ENCODE results near the gene GLCE.

Gene GLCE

GRCh38 chr15:69120732-69121131 lies 39.7 kb upstream of the GLCE start:
- H4K12ac ChIP-seq (ENCODE audit: low read depth, low read length) = no peak overlapping the region
- H3K9me3 ChIP-seq (ENCODE audit: insufficient read depth, low read depth, low read length) = no peaks in the 10 kb centered on the region
- H3K79me1 ChIP-seq (ENCODE audit: low read length) = peaks cover 13% of the 10 kb centered on the region
- no peak overlapping the region for H2AFZ ChIP-seq (ENCODE audit: insufficient read depth, low read length, poor library complexity)
- H2BK12ac ChIP-seq (ENCODE audit: low read length) = peak overlapping the region; percentile 51
- H3K23ac ChIP-seq (ENCODE audit: low read length) = no peak overlapping the region
- H2BK120ac ChIP-seq (ENCODE audit: insufficient read depth, low read length, poor library complexity) = no peak overlapping the region
- WGBS (ENCODE audit: extremely low coverage, insufficient coverage, insufficient read length) = no CpG with 5 or more reads among the region's 3 CpGs
- no peak overlapping the region for H2BK5ac ChIP-seq (ENCODE audit: low read depth, low read length, poor library complexity)
- no peak overlapping the region for H3K27ac ChIP-seq (ENCODE audit: low read depth, low read length)
- no peak overlapping the region for H3K9ac ChIP-seq (ENCODE audit: low read length)
- no peak overlapping the region for H3K4me3 ChIP-seq (ENCODE audit: low read depth, low read length)
- DNase-seq = peak in 1 of 2 donors; percentile 76
- no peak overlapping the region for H3K4ac ChIP-seq (ENCODE audit: low read depth, low read length)
- H3K79me2 ChIP-seq (ENCODE audit: control insufficient read depth, insufficient read depth, low read length, poor library complexity) = peaks cover 2% of the 10 kb centered on the region
- H3K14ac ChIP-seq (ENCODE audit: low read length) = no peak overlapping the region
- H2AK5ac ChIP-seq (ENCODE audit: low read length) = no peak overlapping the region
- no peaks in the 10 kb centered on the region for H3K27me3 ChIP-seq (ENCODE audit: insufficient read depth, low read length)
- H3K18ac ChIP-seq (ENCODE audit: low read length) = no peak overlapping the region
- no peak overlapping the region for H4K91ac ChIP-seq (ENCODE audit: low read depth, low read length)
- H3K4me1 ChIP-seq (ENCODE audit: control insufficient read depth in 1 of 2, insufficient read depth in 2 of 2, low read length in 2 of 2) = peaks cover 20 to 31% of the 10 kb centered on the region in 2 experiments
- H3K36me3 ChIP-seq (ENCODE audit: control insufficient read depth in 1 of 2, insufficient read depth in 2 of 2, low read length in 2 of 2) = no peaks in the 10 kb centered on the region
- H4K8ac ChIP-seq (ENCODE audit: low read depth, low read length) = no peak overlapping the region
- H3K4me2 ChIP-seq (ENCODE audit: low read length) = no peak overlapping the region

DNA sequence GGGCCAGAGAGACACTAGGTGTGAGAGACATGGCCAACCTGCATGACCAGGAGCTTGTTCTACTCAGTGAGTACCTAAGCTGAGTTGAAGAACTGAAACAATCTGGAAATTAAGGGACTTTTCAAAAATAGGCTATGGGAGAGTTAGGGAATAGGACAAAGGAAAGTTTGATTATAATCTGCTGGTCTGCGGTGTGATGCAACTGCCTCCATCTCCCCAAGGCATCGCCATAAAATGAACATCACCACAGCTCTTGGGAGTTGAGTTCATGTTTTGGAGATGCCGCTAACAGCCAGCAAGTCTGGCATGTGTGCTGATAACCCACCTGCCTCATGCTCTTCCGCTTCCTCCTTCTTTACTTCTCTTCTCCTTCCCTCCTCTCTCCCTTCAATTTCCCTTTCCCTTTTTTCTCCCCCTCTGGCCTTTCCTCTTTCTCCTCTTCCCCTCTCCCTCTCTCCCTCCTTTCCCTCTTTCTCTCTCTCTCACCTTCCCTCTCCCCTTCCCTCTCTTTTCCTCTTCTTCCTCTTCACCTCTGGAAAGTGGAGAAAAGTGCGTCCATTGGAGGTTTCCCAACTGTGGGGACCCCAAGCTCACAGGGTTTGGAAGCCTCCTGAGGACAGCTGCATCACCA lies 39.1 kb upstream of the GLCE start:
- peak in 1 of 2 donors; percentile 65 for DNase-seq
- no peak overlapping the region for H3K14ac ChIP-seq (ENCODE audit: low read length)
- no peaks in the 10 kb centered on the region for H3K27me3 ChIP-seq (ENCODE audit: insufficient read depth, low read length)
- 100% methylated on average over 1 of the region's 5 CpGs for WGBS (ENCODE audit: extremely low coverage, insufficient coverage, insufficient read length)
- H2AFZ ChIP-seq (ENCODE audit: insufficient read depth, low read length, poor library complexity) = no peak overlapping the region
- no peak overlapping the region for H2AK5ac ChIP-seq (ENCODE audit: low read length)
- no peak overlapping the region for H2BK12ac ChIP-seq (ENCODE audit: low read length)
- no peaks in the 10 kb centered on the region for H3K36me3 ChIP-seq (ENCODE audit: control insufficient read depth in 1 of 2, insufficient read depth in 2 of 2, low read length in 2 of 2)
- no peak overlapping the region for H4K8ac ChIP-seq (ENCODE audit: low read depth, low read length)
- peaks cover 13% of the 10 kb centered on the region for H3K79me1 ChIP-seq (ENCODE audit: low read length)
- no peak overlapping the region for H3K4me3 ChIP-seq (ENCODE audit: low read depth, low read length)
- H4K91ac ChIP-seq (ENCODE audit: low read depth, low read length) = no peak overlapping the region
- H3K79me2 ChIP-seq (ENCODE audit: control insufficient read depth, insufficient read depth, low read length, poor library complexity) = peaks cover 2% of the 10 kb centered on the region
- peaks cover 20 to 33% of the 10 kb centered on the region in 2 experiments for H3K4me1 ChIP-seq (ENCODE audit: control insufficient read depth in 1 of 2, insufficient read depth in 2 of 2, low read length in 2 of 2)
- H3K18ac ChIP-seq (ENCODE audit: low read length) = no peak overlapping the region
- H3K27ac ChIP-seq (ENCODE audit: low read depth, low read length) = no peak overlapping the region
- no peak overlapping the region for H3K23ac ChIP-seq (ENCODE audit: low read length)
- no peak overlapping the region for H3K4me2 ChIP-seq (ENCODE audit: low read length)
- no peak overlapping the region for H3K9ac ChIP-seq (ENCODE audit: low read length)
- H3K9me3 ChIP-seq (ENCODE audit: insufficient read depth, low read depth, low read length) = no peaks in the 10 kb centered on the region
- H3K4ac ChIP-seq (ENCODE audit: low read depth, low read length) = no peak overlapping the region
- no peak overlapping the region for H2BK5ac ChIP-seq (ENCODE audit: low read depth, low read length, poor library complexity)
- H4K12ac ChIP-seq (ENCODE audit: low read depth, low read length) = no peak overlapping the region
- H2BK120ac ChIP-seq (ENCODE audit: insufficient read depth, low read length, poor library complexity) = no peak overlapping the region

- Histone ChIP-seq H2BK120ac (ENCODE audit: insufficient read depth, low read length, poor library complexity) (no peak overlapping the region), H3K27ac (ENCODE audit: low read depth, low read length) (no peak overlapping the region), H3K4me1 (ENCODE audit: control insufficient read depth in 1 of 2, insufficient read depth in 2 of 2, low read length in 2 of 2) (peaks cover 12 to 24% of the 10 kb centered on the region in 2 experiments), H3K36me3 (ENCODE audit: control insufficient read depth in 1 of 2, insufficient read depth in 2 of 2, low read length in 2 of 2) (no peaks in the 10 kb centered on the region), H3K4ac (ENCODE audit: low read depth, low read length) (no peak overlapping the region), H4K91ac (ENCODE audit: low read depth, low read length) (no peak overlapping the region), H3K4me3 (ENCODE audit: low read depth, low read length) (no peak overlapping the region), H2AFZ (ENCODE audit: insufficient read depth, low read length, poor library complexity) (no peak overlapping the region), H3K79me2 (ENCODE audit: control insufficient read depth, insufficient read depth, low read length, poor library complexity) (no peaks in the 10 kb centered on the region), H4K8ac (ENCODE audit: low read depth, low read length) (no peak overlapping the region), H3K9me3 (ENCODE audit: insufficient read depth, low read depth, low read length) (no peaks in the 10 kb centered on the region), H3K23ac (ENCODE audit: low read length) (no peak overlapping the region), H4K12ac (ENCODE audit: low read depth, low read length) (no peak overlapping the region), H2BK12ac (ENCODE audit: low read length) (no peak overlapping the region), H3K79me1 (ENCODE audit: low read length) (peaks cover 5% of the 10 kb centered on the region), H3K14ac (ENCODE audit: low read length) (no peak overlapping the region), H2AK5ac (ENCODE audit: low read length) (no peak overlapping the region), H3K4me2 (ENCODE audit: low read length) (no peak overlapping the region), H3K9ac (ENCODE audit: low read length) (no peak overlapping the region), H2BK5ac (ENCODE audit: low read depth, low read length, poor library complexity) (no peak overlapping the region), H3K18ac (ENCODE audit: low read length) (no peak overlapping the region), H3K27me3 (ENCODE audit: insufficient read depth, low read length) (no peaks in the 10 kb centered on the region)
- peak in 1 of 2 donors; percentile 10 for DNase-seq
- no CpG with 5 or more reads among the region's 8 CpGs for WGBS (ENCODE audit: extremely low coverage, insufficient coverage, insufficient read length)
These were observed 35.2 kb upstream of the GLCE start for GRCh38 chr15:69125236-69125635.

DNA sequence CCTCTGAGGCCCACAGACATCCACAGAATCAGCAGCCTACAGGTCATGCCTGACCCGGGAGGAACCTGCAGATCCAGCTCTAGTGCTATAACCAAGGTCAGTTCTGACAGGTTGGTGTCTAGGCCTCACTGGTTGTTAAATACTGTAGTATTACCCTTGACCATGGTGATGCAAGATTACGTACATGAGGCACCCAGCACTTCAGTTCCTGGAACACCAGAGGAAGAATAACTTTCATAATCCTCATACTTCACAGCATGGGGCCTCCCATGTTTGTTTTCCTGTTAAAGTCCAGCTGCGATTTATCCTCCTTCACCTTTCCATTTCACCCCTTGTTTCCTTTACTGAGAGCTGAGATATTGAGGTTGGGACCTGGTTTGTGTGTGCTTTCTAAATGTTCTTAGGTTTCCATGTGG lies 34.4 kb upstream of the GLCE start:
- Histone ChIP-seq H2BK12ac (ENCODE audit: low read length) (peak overlapping the region; percentile 11), H3K4me1 (ENCODE audit: control insufficient read depth in 1 of 2, insufficient read depth in 2 of 2, low read length in 2 of 2) (peaks cover 12 to 24% of the 10 kb centered on the region in 2 experiments), H3K4me2 (ENCODE audit: low read length) (no peak overlapping the region), H3K79me1 (ENCODE audit: low read length) (peaks cover 5% of the 10 kb centered on the region), H3K27me3 (ENCODE audit: insufficient read depth, low read length) (no peaks in the 10 kb centered on the region), H3K4ac (ENCODE audit: low read depth, low read length) (no peak overlapping the region), H2AK5ac (ENCODE audit: low read length) (no peak overlapping the region), H3K27ac (ENCODE audit: low read depth, low read length) (no peak overlapping the region), H3K23ac (ENCODE audit: low read length) (no peak overlapping the region), H4K91ac (ENCODE audit: low read depth, low read length) (no peak overlapping the region), H3K4me3 (ENCODE audit: low read depth, low read length) (no peak overlapping the region), H4K12ac (ENCODE audit: low read depth, low read length) (no peak overlapping the region), H3K36me3 (ENCODE audit: control insufficient read depth in 1 of 2, insufficient read depth in 2 of 2, low read length in 2 of 2) (no peaks in the 10 kb centered on the region), H3K79me2 (ENCODE audit: control insufficient read depth, insufficient read depth, low read length, poor library complexity) (no peaks in the 10 kb centered on the region), H2AFZ (ENCODE audit: insufficient read depth, low read length, poor library complexity) (no peak overlapping the region), H3K9me3 (ENCODE audit: insufficient read depth, low read depth, low read length) (no peaks in the 10 kb centered on the region), H4K8ac (ENCODE audit: low read depth, low read length) (no peak overlapping the region), H3K9ac (ENCODE audit: low read length) (no peak overlapping the region), H3K14ac (ENCODE audit: low read length) (no peak overlapping the region), H2BK120ac (ENCODE audit: insufficient read depth, low read length, poor library complexity) (no peak overlapping the region), H2BK5ac (ENCODE audit: low read depth, low read length, poor library complexity) (no peak overlapping the region), H3K18ac (ENCODE audit: low read length) (no peak overlapping the region)
- DNase-seq = peak; percentile 21 to 70
- no CpG with 5 or more reads among the region's 3 CpGs for WGBS (ENCODE audit: extremely low coverage, insufficient coverage, insufficient read length)
